Cardiac fibroblast (primary cell): ENCODE measurements around the gene LRRC23.
A peak's percentile ranks its signal among the peaks of the same experiment; 100 is the strongest.
"Not testable (repeated sequence)": the region's sequence is repeated elsewhere in the genome, so short reads cannot be mapped to it uniquely, and the experiment has no call there.

Experiments used
- DNase-seq, 2 donors: peaks; one replicate each; pipeline versions ENCODE4 v3.0.0 to v3.0.0-alpha.2; 2010; ENCODE audit warnings: low read depth in 2 of 2
- H3K4me3 ChIP-seq, 2 donors: replicated peaks in 1 of 2; 1 replicate in 1 of 2; 2 replicates in 1 of 2; pipeline ENCODE4 v1.5.1; 2011; ENCODE audit warnings: low read depth in 2 of 2, low read length in 2 of 2, mild to moderate bottlenecking in 2 of 2, moderate library complexity in 1 of 2
- TF ChIP-seq, protein P1 (sequence below): IDR thresholded peaks from one replicate; pipeline ENCODE4 v1.5.1; 2011; ENCODE audit warnings: low read depth, mild to moderate bottlenecking, low read length, inconsistent platforms

Gene LRRC23

DNA sequence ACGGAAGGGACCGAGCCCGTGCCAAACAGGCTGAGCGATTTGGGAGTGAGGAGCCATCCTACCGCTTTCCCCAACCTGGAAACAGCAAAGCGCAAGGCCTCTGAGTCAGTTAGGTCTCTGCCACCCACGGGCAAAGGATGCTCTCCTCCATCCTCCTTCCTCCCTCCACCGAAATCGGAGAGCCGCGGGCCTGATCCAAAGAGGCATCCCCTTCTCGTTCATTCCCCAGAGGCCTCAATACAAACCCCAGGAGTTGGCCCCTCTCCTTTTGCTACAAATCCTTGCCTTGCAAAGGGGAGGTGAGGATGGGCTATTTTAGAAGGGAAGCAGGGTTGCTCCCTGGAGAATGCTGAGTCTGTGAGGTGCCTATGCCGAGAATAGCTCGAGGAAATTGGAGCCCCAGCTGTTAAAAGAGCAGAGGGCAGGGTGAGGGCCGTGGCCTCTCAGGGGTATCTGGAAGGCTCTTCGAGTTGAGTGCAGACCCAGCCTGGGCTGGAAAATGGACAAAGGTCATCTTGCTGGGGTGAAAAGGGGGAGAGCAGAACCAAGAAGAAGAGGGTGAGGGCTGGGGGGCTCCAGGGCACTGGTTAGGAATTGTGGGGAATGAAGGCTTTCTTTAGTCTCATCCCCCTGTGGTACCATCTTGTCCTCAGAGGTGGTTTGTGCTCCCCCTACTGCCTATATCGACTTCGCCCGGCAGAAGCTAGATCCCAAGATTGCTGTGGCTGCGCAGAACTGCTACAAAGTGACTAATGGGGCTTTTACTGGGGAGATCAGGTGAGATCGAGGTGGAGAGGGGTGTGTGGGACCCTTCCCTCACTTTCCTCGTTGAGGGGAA lies 36.2 kb upstream of the LRRC23 start:
- peak overlapping the region; percentile 78 to 98 for H3K4me3 ChIP-seq
- TF ChIP-seq, protein P1, sequence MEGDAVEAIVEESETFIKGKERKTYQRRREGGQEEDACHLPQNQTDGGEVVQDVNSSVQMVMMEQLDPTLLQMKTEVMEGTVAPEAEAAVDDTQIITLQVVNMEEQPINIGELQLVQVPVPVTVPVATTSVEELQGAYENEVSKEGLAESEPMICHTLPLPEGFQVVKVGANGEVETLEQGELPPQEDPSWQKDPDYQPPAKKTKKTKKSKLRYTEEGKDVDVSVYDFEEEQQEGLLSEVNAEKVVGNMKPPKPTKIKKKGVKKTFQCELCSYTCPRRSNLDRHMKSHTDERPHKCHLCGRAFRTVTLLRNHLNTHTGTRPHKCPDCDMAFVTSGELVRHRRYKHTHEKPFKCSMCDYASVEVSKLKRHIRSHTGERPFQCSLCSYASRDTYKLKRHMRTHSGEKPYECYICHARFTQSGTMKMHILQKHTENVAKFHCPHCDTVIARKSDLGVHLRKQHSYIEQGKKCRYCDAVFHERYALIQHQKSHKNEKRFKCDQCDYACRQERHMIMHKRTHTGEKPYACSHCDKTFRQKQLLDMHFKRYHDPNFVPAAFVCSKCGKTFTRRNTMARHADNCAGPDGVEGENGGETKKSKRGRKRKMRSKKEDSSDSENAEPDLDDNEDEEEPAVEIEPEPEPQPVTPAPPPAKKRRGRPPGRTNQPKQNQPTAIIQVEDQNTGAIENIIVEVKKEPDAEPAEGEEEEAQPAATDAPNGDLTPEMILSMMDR: peak; percentile 20
- peak in 1 of 2 donors; percentile 50 for DNase-seq

DNA sequence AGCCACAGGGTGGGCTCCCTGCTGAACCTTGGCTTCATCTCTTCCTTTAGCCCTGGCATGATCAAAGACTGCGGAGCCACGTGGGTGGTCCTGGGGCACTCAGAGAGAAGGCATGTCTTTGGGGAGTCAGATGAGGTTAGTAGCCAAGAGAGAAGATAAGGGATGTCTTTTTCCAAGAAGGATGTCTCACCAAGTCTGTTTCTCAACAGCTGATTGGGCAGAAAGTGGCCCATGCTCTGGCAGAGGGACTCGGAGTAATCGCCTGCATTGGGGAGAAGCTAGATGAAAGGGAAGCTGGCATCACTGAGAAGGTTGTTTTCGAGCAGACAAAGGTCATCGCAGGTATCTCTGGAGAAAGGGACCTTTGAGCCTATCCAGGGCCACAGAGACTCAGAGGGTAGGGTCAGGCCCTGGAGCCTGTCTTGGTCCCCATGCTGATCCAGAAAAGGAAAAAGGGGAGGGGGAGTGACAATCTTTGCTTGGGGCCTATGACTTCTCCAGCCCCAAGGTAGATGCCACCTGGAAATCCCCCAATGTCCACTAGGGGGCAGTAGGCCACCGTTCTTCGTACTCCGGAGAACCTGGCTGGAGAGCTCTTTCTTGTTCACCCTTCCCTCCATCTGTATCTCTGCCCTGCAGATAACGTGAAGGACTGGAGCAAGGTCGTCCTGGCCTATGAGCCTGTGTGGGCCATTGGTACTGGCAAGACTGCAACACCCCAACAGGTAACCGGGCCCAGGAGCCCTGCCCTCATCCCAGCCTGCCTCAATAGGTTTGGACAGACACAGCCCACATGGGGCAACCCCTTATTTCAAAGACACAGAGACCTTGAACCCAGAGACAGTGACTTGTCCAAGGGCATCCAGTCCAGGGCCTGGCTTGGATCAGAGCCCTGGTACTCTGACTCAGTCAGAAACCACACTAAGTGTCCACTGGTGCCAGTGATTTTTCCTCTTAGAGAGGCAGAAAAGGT lies 35.3 kb upstream of the LRRC23 start:
- peak; percentile 79 to 81 for DNase-seq
- peak overlapping the region; percentile 78 to 98 for H3K4me3 ChIP-seq
- TF ChIP-seq, protein P1: peak; percentile 90

DNA sequence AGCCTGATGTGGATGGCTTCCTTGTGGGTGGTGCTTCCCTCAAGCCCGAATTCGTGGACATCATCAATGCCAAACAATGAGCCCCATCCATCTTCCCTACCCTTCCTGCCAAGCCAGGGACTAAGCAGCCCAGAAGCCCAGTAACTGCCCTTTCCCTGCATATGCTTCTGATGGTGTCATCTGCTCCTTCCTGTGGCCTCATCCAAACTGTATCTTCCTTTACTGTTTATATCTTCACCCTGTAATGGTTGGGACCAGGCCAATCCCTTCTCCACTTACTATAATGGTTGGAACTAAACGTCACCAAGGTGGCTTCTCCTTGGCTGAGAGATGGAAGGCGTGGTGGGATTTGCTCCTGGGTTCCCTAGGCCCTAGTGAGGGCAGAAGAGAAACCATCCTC lies 34.3 kb upstream of the LRRC23 start:
- not testable (repeated sequence) for H3K4me3 ChIP-seq

DNA sequence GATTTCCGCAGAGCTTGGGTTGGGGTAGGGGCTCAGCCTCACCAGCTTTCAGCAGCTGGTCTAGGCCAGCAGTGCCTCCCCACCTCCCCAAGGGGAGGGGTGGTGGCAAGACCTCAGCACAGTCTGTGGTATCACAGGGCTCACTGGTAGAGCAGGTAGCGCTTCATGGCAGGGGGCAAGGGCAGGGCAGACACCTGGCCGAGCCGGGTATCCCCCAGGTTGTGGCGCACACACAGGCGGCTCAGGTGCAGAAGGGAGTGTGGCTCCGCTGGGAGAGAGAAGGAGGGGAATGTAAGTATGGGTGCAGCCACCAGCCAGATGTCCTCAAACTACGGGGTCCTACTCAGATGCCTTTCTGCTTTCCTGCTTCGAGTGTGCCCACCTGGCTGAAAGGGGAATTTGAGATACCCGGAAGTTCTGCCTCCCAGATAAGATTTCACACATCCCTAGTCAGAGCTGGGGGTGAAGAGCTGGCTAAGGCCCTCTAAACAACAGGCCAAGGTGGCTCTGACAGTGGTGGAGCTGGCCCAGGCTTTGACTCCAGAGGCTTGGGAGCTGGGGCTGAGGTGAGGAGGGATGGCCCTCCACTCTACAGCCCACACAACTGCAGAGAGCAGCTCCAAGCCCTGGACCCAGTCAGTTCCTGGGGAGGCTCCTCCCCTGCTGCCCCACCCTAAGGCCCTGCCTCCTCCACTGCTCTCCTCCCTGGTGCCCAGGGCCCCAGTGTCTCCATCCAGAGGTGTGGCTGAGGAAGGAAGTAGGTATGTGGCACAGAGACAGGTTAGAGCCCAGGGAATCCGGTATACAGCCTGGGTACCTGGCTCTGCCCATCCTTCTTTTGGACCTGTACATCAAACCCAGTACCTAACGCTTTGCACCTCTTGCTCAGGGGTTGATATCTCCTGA lies 33.3 kb upstream of the LRRC23 start:
- TF ChIP-seq, protein P1: no peak
- peak in 1 of 2 donors; percentile 42 for DNase-seq

More for the DNA sequence above, 34.3 kb upstream of the LRRC23 start:
- DNase-seq: not testable (repeated sequence)

DNA sequence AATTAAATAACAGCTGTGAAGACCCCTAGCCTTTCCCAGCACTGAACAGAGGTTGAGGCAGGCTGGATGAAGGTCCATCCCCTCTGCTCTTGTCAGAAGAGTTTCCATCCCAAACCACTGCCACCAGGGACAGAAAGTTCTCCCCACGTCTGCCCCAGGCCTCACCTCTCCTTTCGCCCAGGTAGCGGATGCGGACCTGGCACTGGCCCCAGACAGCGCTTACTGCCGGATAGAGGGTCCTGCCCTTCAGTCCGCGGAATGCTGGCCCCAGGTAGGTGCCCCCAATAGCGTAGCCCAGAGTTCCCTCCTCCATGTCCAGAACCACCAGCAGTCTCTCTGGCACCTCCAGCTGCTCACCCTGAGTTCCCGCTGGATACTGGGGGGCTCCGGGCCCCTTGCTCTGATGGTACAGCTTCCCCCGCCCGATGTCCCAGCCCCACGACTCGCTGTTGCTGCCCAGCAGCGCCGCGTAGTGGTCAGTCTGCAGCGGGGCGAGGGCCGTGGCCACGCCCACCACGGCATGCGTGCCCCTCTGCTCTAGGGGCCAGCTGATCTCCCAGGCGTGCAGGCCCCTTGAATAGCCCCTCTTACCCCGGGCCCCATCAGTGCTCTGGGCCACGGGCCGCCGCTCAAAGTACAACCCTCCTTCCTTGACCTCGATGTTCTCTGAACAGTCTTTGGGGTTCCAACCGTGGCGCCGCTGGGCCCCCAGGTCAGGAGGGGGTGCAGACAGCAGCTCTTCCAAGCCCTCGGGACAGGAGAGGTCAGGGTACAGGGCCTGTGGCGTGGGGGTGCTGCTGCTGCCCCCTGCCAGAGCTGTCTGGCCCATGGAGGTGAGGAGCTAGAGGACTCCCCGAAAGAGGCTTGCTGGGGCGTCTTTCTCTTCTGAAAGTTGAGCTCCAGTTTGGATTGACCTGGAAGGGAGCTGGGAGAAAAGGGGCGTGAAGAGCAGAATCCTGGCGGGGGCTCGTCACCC lies 32.3 kb upstream of the LRRC23 start:
- TF ChIP-seq, protein P1: peak; percentile 99
- DNase-seq: peak; percentile 68 to 76

More for the DNA sequence above, 33.3 kb upstream of the LRRC23 start:
- peak overlapping the region; percentile 78 to 86 for H3K4me3 ChIP-seq

More for the DNA sequence above, 32.3 kb upstream of the LRRC23 start:
- peak overlapping the region; percentile 78 to 86 for H3K4me3 ChIP-seq
